RWPE2 (cell line): ENCODE data around the gene ERH.

Experiments used
- ATAC-seq: fragments of 200-7000 bp; cut with Tn5 transposase; 3 replicates; pipeline ENCODE4 v1.9.1; 2021; ENCODE audit warnings: low read depth
- DNase-seq: peaks from one replicate; pipeline ENCODE4 v3.0.0-alpha.2; 2020; ENCODE audit warnings: low spot score
- H3K27ac ChIP-seq: fragments of 450-650 bp; 2 replicates; pipeline ENCODE4 v1.5.1; 2017; ENCODE audit warnings: mild to moderate bottlenecking; ENCODE audit not compliant: poor library complexity, severe bottlenecking
- H3K27me3 ChIP-seq: fragments of 250-450 bp; sonication (Bioruptor Pico); 2 replicates; pipeline ENCODE4 v1.5.1; 2021; ENCODE audit warnings: mild to moderate bottlenecking, moderate library complexity; ENCODE audit not compliant: insufficient read depth, poor library complexity, severe bottlenecking
- H3K36me3 ChIP-seq: fragments of 250-450 bp; sonication (Bioruptor Pico); 2 replicates; pipeline ENCODE4 v1.5.1; 2020; ENCODE audit warnings: low read depth, mild to moderate bottlenecking, moderate library complexity
- H3K4me1 ChIP-seq: fragments of 250-450 bp; sonication (Bioruptor Pico); 2 replicates; pipeline ENCODE4 v1.5.1; 2021; ENCODE audit warnings: mild to moderate bottlenecking, moderate library complexity; ENCODE audit not compliant: insufficient read depth, poor library complexity, severe bottlenecking
- H3K4me3 ChIP-seq: fragments of 250-450 bp; sonication (Bioruptor Pico); 2 replicates; pipeline ENCODE4 v1.5.1; 2021; ENCODE audit warnings: mild to moderate bottlenecking, moderate library complexity; ENCODE audit not compliant: severe bottlenecking
- H3K9me3 ChIP-seq: fragments of 250-450 bp; sonication (Bioruptor Pico); 2 replicates; pipeline ENCODE4 v1.5.1; 2021; ENCODE audit warnings: mild to moderate bottlenecking, moderate library complexity; ENCODE audit not compliant: severe bottlenecking
- CTCF ChIP-seq: fragments of 450-650 bp; IDR thresholded peaks from one replicate; pipeline ENCODE4 v1.5.1; 2017; ENCODE audit warnings: mild to moderate bottlenecking, moderate library complexity; ENCODE audit not compliant: poor library complexity, severe bottlenecking

Gene ERH

DNA sequence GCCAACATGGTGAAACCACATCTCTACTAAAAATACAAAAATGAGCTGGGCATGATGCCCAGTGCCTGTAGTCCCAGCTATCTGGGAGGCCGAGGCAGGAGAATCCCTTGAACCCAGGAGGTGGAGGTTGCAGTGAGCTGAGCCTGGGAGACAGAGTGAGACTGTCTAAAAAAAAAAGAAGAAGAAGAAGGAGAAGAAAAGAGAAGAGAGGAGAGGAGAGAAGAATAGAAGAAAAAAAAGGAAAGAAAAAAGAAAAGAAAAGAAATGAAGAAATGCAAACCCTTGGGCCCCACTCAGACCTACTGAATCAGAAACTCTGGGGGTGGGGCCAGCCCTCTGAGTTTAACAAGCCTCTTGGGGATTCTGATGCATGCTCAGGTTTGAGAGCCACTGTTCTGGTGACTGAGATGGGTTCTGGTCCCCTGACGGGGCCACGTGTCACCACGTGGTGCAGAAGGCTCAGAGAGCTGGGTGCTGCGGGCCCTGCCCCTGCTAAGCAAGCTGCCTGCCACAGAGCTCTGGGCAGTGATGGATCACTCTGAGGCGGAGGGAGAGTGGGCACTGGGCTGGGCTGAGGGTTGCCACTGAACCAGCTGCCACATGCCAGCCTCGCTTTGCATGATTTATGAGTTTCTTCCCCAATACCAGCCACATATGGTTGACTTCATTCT lies 37.5 kb downstream of the ERH start:
- TF ChIP-seq CTCF = no peak
- no peak for DNase-seq

GRCh38 chr14:69358966-69359365 lies 39.1 kb downstream of the ERH start:
- Histone ChIP-seq H3K27me3 (peaks cover 3% of the 10 kb centered on the region), H3K4me1 (no peaks in the 10 kb centered on the region), H3K4me3 (no peak overlapping the region), H3K9me3 (no peaks in the 10 kb centered on the region), H3K27ac (no peak overlapping the region), H3K36me3 (no peaks in the 10 kb centered on the region)
- no peak for ATAC-seq
- no peak for DNase-seq
- TF ChIP-seq CTCF = no peak

More for the DNA sequence above, 37.5 kb downstream of the ERH start:
- Histone ChIP-seq H3K36me3 (no peaks in the 10 kb centered on the region), H3K4me1 (no peaks in the 10 kb centered on the region), H3K27me3 (peaks cover 3% of the 10 kb centered on the region), H3K4me3 (no peak overlapping the region), H3K27ac (no peak overlapping the region), H3K9me3 (no peaks in the 10 kb centered on the region)
- no peak for ATAC-seq

GRCh38 chr14:69358233-69358963 lies 39.7 kb downstream of the ERH start:
- no peak for DNase-seq
- H3K9me3 ChIP-seq = no peaks in the 10 kb centered on the region
- no peaks in the 10 kb centered on the region for H3K4me1 ChIP-seq
- TF ChIP-seq CTCF = no peak
- H3K27me3 ChIP-seq = peaks cover 3% of the 10 kb centered on the region
- no peak overlapping the region for H3K4me3 ChIP-seq
- no peaks in the 10 kb centered on the region for H3K36me3 ChIP-seq
- no peak for ATAC-seq
- H3K27ac ChIP-seq = no peak overlapping the region

GRCh38 chr14:69357544-69358200 lies 40.4 kb downstream of the ERH start:
- Histone ChIP-seq H3K4me1 (no peaks in the 10 kb centered on the region), H3K27me3 (peaks cover 3% of the 10 kb centered on the region), H3K27ac (no peak overlapping the region), H3K9me3 (no peaks in the 10 kb centered on the region), H3K36me3 (no peaks in the 10 kb centered on the region), H3K4me3 (no peak overlapping the region)
- no peak for TF ChIP-seq CTCF
- no peak for ATAC-seq
- DNase-seq = no peak
